CD4-positive, alpha-beta T cell (primary cell): ENCODE results near the gene CHCHD1. TPM values are rescaled to one million over a fixed set of nuclear protein-coding genes. Genes with fewer than 3 reads are reported as not detected.

Experiments
- ATAC-seq: fragments of 200-7000 bp; cut with Tn5 transposase; one replicate; pipeline ENCODE4 v1.10.0; 2022; ENCODE audit warnings: mild to moderate bottlenecking; ENCODE audit not compliant: poor library complexity
- CTCF ChIA-PET: fragments of 350-600 bp; sonication (Branson Sonifier 250); formaldehyde crosslinking; loops from one replicate; lab custom pipeline; 2021; ENCODE audit warnings: antibody characterized with exemption, inconsistent platforms; lab: Charles Lee
- POLR2A ChIA-PET: fragments of 350-600 bp; sonication (Branson Sonifier 250); formaldehyde crosslinking; loops from one replicate; lab custom pipeline; 2021; ENCODE audit warnings: antibody characterized with exemption, inconsistent platforms; lab: Charles Lee
- DNase-seq, 14 experiments: peaks; one replicate each; pipeline ENCODE4 v3.0.0-alpha.2; 2013 to 2020; ENCODE audit warnings: mixed read lengths in 2 of 14
- H3K27ac ChIP-seq, 2 donors: one replicate each; pipeline versions ENCODE4 v1.5.1 to v1.7.0; 2013; ENCODE audit warnings: low read length in 2 of 2, low read depth in 1 of 2, mild to moderate bottlenecking in 1 of 2
- H3K27me3 ChIP-seq, 2 experiments: 1 replicate in 1 of 2; 2 replicates in 1 of 2; pipeline versions ENCODE4 v1.6.1 to v1.7.0; 2013; ENCODE audit warnings: low read length in 2 of 2, control low read depth in 1 of 2, mild to moderate bottlenecking in 1 of 2, moderate library complexity in 1 of 2; ENCODE audit not compliant: insufficient read depth in 2 of 2, control insufficient read depth in 1 of 2
- H3K36me3 ChIP-seq: one replicate; pipeline ENCODE4 v1.6.1; 2013; ENCODE audit warnings: low read length, control low read depth; ENCODE audit not compliant: insufficient read depth
- H3K4me1 ChIP-seq: one replicate; pipeline ENCODE4 v1.6.1; 2013; ENCODE audit warnings: low read length, control low read depth; ENCODE audit not compliant: insufficient read depth
- H3K4me3 ChIP-seq: one replicate; pipeline ENCODE4 v1.5.1; 2013; ENCODE audit warnings: mild to moderate bottlenecking, low read length, moderate library complexity
- H3K9me3 ChIP-seq, 2 experiments: 1 replicate in 1 of 2; 2 replicates in 1 of 2; pipeline versions ENCODE4 v1.6.1 to v1.7.0; 2013; ENCODE audit warnings: low read length in 2 of 2, mild to moderate bottlenecking in 2 of 2, control low read depth in 1 of 2, moderate library complexity in 1 of 2; ENCODE audit not compliant: control insufficient read depth in 1 of 2, insufficient read depth in 1 of 2
- H3K27ac Mint-ChIP-seq: one replicate; pipeline ENCODE4 v1.8.0; 2020; ENCODE audit warnings: mixed read lengths
- H3K27me3 Mint-ChIP-seq: one replicate; pipeline ENCODE4 v1.8.0; 2021; ENCODE audit warnings: mixed read lengths
- H3K36me3 Mint-ChIP-seq: one replicate; pipeline ENCODE4 v1.8.0; 2021; ENCODE audit warnings: low read depth, mixed read lengths
- H3K4me1 Mint-ChIP-seq: one replicate; pipeline ENCODE4 v1.8.0; 2021; ENCODE audit warnings: low read depth, mixed read lengths
- H3K4me3 Mint-ChIP-seq: one replicate; pipeline ENCODE4 v1.8.0; 2020; ENCODE audit warnings: mild to moderate bottlenecking, mixed read lengths
- H3K9me3 Mint-ChIP-seq: one replicate; pipeline ENCODE4 v1.8.0; 2020; ENCODE audit warnings: mixed read lengths
- intact Hi-C, 2 experiments: fragments of 100-400 bp; cut with DNase I in 1 of 2; cut with micrococcal nuclease in 1 of 2; formaldehyde crosslinking; loops; one replicate each; pipeline versions ENCODE4 v1.15.1 to v1.9.0; 2023 to 2025; cut with DNase I, micrococcal nuclease
- total RNA-seq, 174 experiments: library from RNA in 2 of 174; stranded (reverse) in 2 of 174; gene quantifications; one replicate each; pipeline ENCODE4 v1.2.3 and lab custom pipeline; 2021 to 2026
- TF ChIP-seq, protein P1 (sequence below): fragments of 200-600 bp; IDR thresholded peaks from one replicate; pipeline ENCODE4 v1.8.0; 2022; ENCODE audit warnings: antibody characterized with exemption, mild to moderate bottlenecking

The CHCHD1 gene
- total RNA-seq, 2 experiments from 2014 or later, result 6.3 to 6.8 TPM

DNA sequence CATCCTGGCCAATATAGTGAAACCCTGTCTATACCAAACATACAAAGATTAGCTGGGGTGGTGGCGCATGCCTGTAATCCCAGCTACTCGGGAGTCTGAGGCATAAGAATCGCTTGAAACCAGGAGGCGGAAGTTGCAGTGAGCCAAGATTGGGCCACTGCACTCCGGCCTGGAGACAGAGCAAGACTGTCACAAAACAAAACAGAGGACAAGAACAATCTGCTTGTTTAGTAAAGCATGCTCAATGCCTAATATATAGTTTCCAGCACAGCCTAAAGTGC is 39.5 kb upstream of the CHCHD1 start:
- POLR2A ChIA-PET, result interaction anchor here (1.3 to 4.8 kb wide), 4 partner anchors 12 to 39 kb away, joined by 6 to 84 read pairs (median 37); partner anchors contain the start of gene CHCHD1
- H3K9me3 Mint-ChIP-seq, result no peaks in the 10 kb centered on the region
- H3K4me1 Mint-ChIP-seq, result peaks cover 37% of the 10 kb centered on the region
- H3K9me3 ChIP-seq, result no peaks in the 10 kb centered on the region
- no peak overlapping the region for H3K27ac ChIP-seq
- peak overlapping the region; percentile 99 for H3K27ac Mint-ChIP-seq
- intact Hi-C loops, result loop anchor here in 1 of 2 experiments (5.0 to 10.0 kb wide), 3 partner anchors 245 to 1372 kb away; partner anchors contain the start of genes MRPS16, PPP3CB and SAMD8
- CTCF ChIA-PET, result interaction anchor here (1.0 to 1.6 kb wide), 2 partner anchors 9 to 26 kb away, joined by 3 to 11 read pairs; no protein-coding TSS in a partner anchor
- no peaks in the 10 kb centered on the region for H3K27me3 ChIP-seq
- TF ChIP-seq, protein P1, sequence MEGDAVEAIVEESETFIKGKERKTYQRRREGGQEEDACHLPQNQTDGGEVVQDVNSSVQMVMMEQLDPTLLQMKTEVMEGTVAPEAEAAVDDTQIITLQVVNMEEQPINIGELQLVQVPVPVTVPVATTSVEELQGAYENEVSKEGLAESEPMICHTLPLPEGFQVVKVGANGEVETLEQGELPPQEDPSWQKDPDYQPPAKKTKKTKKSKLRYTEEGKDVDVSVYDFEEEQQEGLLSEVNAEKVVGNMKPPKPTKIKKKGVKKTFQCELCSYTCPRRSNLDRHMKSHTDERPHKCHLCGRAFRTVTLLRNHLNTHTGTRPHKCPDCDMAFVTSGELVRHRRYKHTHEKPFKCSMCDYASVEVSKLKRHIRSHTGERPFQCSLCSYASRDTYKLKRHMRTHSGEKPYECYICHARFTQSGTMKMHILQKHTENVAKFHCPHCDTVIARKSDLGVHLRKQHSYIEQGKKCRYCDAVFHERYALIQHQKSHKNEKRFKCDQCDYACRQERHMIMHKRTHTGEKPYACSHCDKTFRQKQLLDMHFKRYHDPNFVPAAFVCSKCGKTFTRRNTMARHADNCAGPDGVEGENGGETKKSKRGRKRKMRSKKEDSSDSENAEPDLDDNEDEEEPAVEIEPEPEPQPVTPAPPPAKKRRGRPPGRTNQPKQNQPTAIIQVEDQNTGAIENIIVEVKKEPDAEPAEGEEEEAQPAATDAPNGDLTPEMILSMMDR, result no peak
- H3K36me3 ChIP-seq, result peaks cover 12% of the 10 kb centered on the region
- DNase-seq (no peak), ATAC-seq (no peak)
- H3K27me3 Mint-ChIP-seq, result no peaks in the 10 kb centered on the region
- H3K36me3 Mint-ChIP-seq, result peaks cover 45% of the 10 kb centered on the region
- H3K4me3 Mint-ChIP-seq, result peak overlapping the region; percentile 39
- H3K4me1 ChIP-seq, result peaks cover 38% of the 10 kb centered on the region
- no peak overlapping the region for H3K4me3 ChIP-seq

DNA sequence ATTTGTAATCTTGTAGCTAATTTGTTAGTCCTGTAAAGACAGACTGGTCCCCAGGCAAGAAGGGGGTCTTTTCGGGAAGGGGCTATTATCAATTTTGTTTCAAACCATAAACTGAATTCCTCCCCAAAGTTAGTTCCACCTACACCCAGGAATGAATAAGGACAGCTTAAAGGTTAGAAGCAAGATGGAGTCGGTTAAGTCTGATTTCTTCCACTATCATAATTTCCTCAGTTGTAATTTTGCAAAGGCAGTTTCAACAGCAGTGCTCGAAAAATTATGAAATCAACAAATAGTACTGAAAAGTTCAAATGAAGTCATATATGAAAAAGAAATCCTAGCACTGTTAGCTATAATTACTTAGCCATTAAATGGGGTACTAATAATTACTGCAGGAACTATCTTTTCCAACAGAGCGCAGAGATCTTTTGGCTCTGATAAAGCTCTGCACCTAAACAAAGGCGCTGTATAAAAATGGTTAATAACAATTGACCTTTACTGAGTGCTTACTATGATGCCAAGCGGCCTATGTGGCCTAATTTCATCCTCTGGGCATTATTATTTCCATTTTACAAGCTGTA is 38.4 kb upstream of the CHCHD1 start:
- Histone ChIP-seq H3K36me3 (peaks cover 19% of the 10 kb centered on the region), H3K27me3 (no peaks in the 10 kb centered on the region), H3K4me1 (peaks cover 44% of the 10 kb centered on the region), H3K9me3 (no peaks in the 10 kb centered on the region), H3K4me3 (peak overlapping the region; percentile 93), H3K27ac (peak overlapping the region; percentile 90 to 99)
- H3K27me3 Mint-ChIP-seq, result no peaks in the 10 kb centered on the region
- ATAC-seq (no peak), DNase-seq (no peak)
- peaks cover 49% of the 10 kb centered on the region for H3K36me3 Mint-ChIP-seq
- H3K4me3 Mint-ChIP-seq, result peak overlapping the region; percentile 99
- TF ChIP-seq, protein P1, result no peak
- peaks cover 37% of the 10 kb centered on the region for H3K4me1 Mint-ChIP-seq
- H3K27ac Mint-ChIP-seq, result peak overlapping the region; percentile 99
- intact Hi-C loops, result loop anchor here in 1 of 2 experiments (1.0 to 10.0 kb wide), 4 partner anchors 13 to 1371 kb away; partner anchors contain the start of genes MRPS16, PPP3CB and SAMD8
- CTCF ChIA-PET, result interaction anchor here (1.0 to 2.5 kb wide), 6 partner anchors 10 to 136 kb away, joined by 3 to 11 read pairs (median 4); a partner anchor contains a TSS
- no peaks in the 10 kb centered on the region for H3K9me3 Mint-ChIP-seq
- POLR2A ChIA-PET, result interaction anchor here (0.6 to 4.8 kb wide), 16 partner anchors 10 to 647 kb away, joined by 3 to 84 read pairs (median 5); partner anchors contain the start of genes ADK, AP3M1, CHCHD1 and DNAJC9

DNA sequence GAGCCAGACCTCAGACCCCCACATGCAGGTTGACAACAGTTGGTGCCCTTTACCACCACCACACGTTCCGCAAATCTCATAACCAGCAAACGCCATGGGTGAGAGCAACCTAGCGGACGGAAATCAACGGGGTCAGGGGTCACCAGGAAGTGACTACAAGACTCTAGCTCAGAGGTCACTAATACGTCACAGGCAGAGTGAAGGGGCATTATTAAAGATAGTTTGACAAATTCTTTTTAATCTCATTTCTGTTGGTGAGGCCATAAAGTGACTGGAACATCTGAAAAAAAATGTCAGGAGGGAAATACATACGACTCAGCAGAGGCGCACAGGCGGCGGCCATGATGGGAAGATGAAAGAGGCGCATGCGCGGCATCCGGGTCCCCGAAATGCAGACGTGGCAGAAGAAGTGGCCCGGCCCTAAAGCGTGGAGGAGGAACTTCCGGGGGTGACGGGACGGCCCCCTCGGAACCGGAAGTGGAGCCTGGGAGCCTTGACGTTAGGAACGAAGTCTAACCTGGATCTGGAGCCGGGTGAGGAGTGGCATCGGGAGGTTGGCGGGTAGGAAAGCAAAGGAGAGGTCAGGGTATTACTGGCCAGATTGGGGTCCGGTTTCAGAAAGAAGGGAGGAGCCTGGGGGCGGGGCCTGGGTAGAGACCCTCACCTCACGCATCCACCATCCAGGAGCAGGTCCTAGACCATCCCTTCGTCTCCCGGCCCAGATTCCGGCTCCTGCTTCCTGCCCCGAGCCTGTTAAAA is 37.8 kb upstream of the CHCHD1 start, which contains the start of gene SEC24C:
TSS of gene SEC24C (plus strand) at position 468 of the 759 bp plus-strand sequence. CDS start 2,461 bp downstream, outside the sequence.
- peak; percentile 85 for ATAC-seq
- peak within 1 kb of the TSS; percentile 99 for H3K27ac Mint-ChIP-seq
- H3K4me1 ChIP-seq, result peaks cover 48% of the 10 kb centered on the region
- H3K36me3 ChIP-seq, result peaks cover 26% of the 10 kb centered on the region
- peak within 1 kb of the TSS; percentile 99 for H3K4me3 Mint-ChIP-seq
- peaks cover 41% of the 10 kb centered on the region for H3K4me1 Mint-ChIP-seq
- H3K27me3 Mint-ChIP-seq, result no peaks in the 10 kb centered on the region
- peaks cover 52% of the 10 kb centered on the region for H3K36me3 Mint-ChIP-seq
- intact Hi-C loops, result loop anchor here (1.0 to 10.0 kb wide), 10 partner anchors 13 to 1371 kb away; partner anchors contain the start of genes CHCHD1 (in 1 of the 2), MRPS16 (in 1 of the 2), NDST2 (in 1 of the 2) and PPP3CB (in 1 of the 2)
- TF ChIP-seq, protein P1, result no peak
- ChIA-PET POLR2A (interaction anchor here (0.6 to 4.8 kb wide), 19 partner anchors 9 to 647 kb away, joined by 3 to 84 read pairs (median 4); partner anchors contain the start of genes ADK, AP3M1, CHCHD1 and DNAJC9), CTCF (interaction anchor here (0.6 to 2.5 kb wide), 7 partner anchors 24 to 136 kb away, joined by 3 to 11 read pairs (median 3); a partner anchor contains a TSS)
- H3K9me3 Mint-ChIP-seq, result no peaks in the 10 kb centered on the region
- no peaks in the 10 kb centered on the region for H3K9me3 ChIP-seq
- DNase-seq, result peak; percentile 90 to 99 (median 94)
- peak within 1 kb of the TSS; percentile 90 to 99 for H3K27ac ChIP-seq
- H3K27me3 ChIP-seq, result no peaks in the 10 kb centered on the region
- peak within 1 kb of the TSS; percentile 93 for H3K4me3 ChIP-seq
